OCI-LY3 (cell line): ENCODE results near the gene TRIM44.

Experiments used
- H2AFZ ChIP-seq: fragments of 200-600, 300-600 bp; shearing (Covaris generic); 2 replicates; pipeline ENCODE4 v1.6.0; 2014; ENCODE audit warnings: antibody characterized with exemption, low read depth, low read length
- H3K27ac ChIP-seq: fragments of 200-600, 300-600 bp; sonication (generic); 2 replicates; pipeline ENCODE4 v1.5.1; 2014; ENCODE audit warnings: mild to moderate bottlenecking, low read length, moderate library complexity, mixed read lengths
- H3K27me3 ChIP-seq: fragments of 200-600, 300-600 bp; sonication (generic); 2 replicates; pipeline ENCODE4 v1.6.1; 2014; ENCODE audit warnings: low read depth, low read length, mixed read lengths
- H3K36me3 ChIP-seq: fragments of 200-600, 300-600 bp; sonication (generic); replicated peaks from 2 replicates; pipeline ENCODE3; 2014; ENCODE audit warnings: low read depth, low read length, mixed read lengths
- H3K4me1 ChIP-seq: fragments of 300-600, 200-600 bp; sonication (generic); 2 replicates; pipeline ENCODE4 v1.6.1; 2014; ENCODE audit warnings: low read length, mixed read lengths
- H3K4me2 ChIP-seq: fragments of 200-600, 300-600 bp; sonication (generic); 2 replicates; pipeline ENCODE4 v1.6.1; 2014; ENCODE audit warnings: low read length, mixed read lengths
- H3K4me3 ChIP-seq: fragments of 300-600, 200-600 bp; sonication (generic); 2 replicates; pipeline ENCODE4 v1.5.1; 2014; ENCODE audit warnings: antibody characterized with exemption, mild to moderate bottlenecking, low read length, moderate library complexity
- H3K79me2 ChIP-seq: fragments of 300-600, 200-600 bp; shearing (Covaris generic); 2 replicates; pipeline ENCODE4 v1.6.1; 2014; ENCODE audit warnings: mild to moderate bottlenecking, low read length, mixed read lengths
- H3K9ac ChIP-seq: fragments of 300-600, 200-600 bp; shearing (Covaris generic); 2 replicates; pipeline ENCODE4 v1.6.0; 2014; ENCODE audit warnings: mild to moderate bottlenecking, low read length, moderate library complexity
- H3K9me3 ChIP-seq: fragments of 200-600, 300-600 bp; shearing (Covaris generic); 2 replicates; pipeline ENCODE4 v1.6.1; 2014; ENCODE audit warnings: low read length, mixed read lengths; ENCODE audit not compliant: insufficient read depth
- H4K20me1 ChIP-seq: fragments of 200-600, 300-600 bp; sonication (generic); 2 replicates; pipeline ENCODE4 v1.6.1; 2016; ENCODE audit warnings: low read length, mixed read lengths; ENCODE audit not compliant: insufficient read depth
- CTCF ChIP-seq: fragments of 200-600, 300-600 bp; sonication (generic); IDR thresholded peaks from 2 replicates; pipeline ENCODE4 v1.5.1; 2014; ENCODE audit warnings: antibody characterized with exemption, low read length, low read depth
- EZH2phosphoT487 ChIP-seq: fragments of 200-600 bp; shearing (Covaris generic); IDR thresholded peaks from 2 replicates; pipeline ENCODE4 v1.6.1; 2018; ENCODE audit warnings: antibody characterized with exemption, mixed run types, low read depth

The TRIM44 gene

GRCh38 chr11:35671396-35672127, 9.0 kb downstream of the TRIM44 start:
- no peak overlapping the region for H2AFZ ChIP-seq
- H3K79me2 ChIP-seq, result peaks cover 97% of the 10 kb centered on the region
- TF ChIP-seq EZH2phosphoT487, result no peak
- TF ChIP-seq CTCF, result no peak
- H3K27ac ChIP-seq, result no peak overlapping the region
- no peaks in the 10 kb centered on the region for H3K9me3 ChIP-seq
- H3K36me3 ChIP-seq, result peaks cover 21% of the 10 kb centered on the region
- H3K27me3 ChIP-seq, result no peaks in the 10 kb centered on the region
- H4K20me1 ChIP-seq, result peaks cover 35% of the 10 kb centered on the region; the same call in 1 of the 2 replicates
- no peak overlapping the region for H3K4me2 ChIP-seq
- H3K9ac ChIP-seq, result no peak overlapping the region
- 0 out of 2 replicates have a peak, but pooled peaks cover 4% of the 10 kb centered on the region for H3K4me1 ChIP-seq
- no peak overlapping the region for H3K4me3 ChIP-seq

GRCh38 chr11:35672608-35673007, 10.0 kb downstream of the TRIM44 start:
- Histone ChIP-seq H3K4me3 (no peak overlapping the region), H3K4me2 (no peak overlapping the region), H3K79me2 (peaks cover 95% of the 10 kb centered on the region), H4K20me1 (peaks cover 35% of the 10 kb centered on the region; the same call in 1 of the 2 replicates), H3K4me1 (0 out of 2 replicates have a peak, but pooled peaks cover 5% of the 10 kb centered on the region), H3K36me3 (peaks cover 11% of the 10 kb centered on the region), H3K9ac (no peak overlapping the region), H3K27ac (no peak overlapping the region), H3K9me3 (no peaks in the 10 kb centered on the region), H3K27me3 (no peaks in the 10 kb centered on the region), H2AFZ (no peak overlapping the region)
- no peak for TF ChIP-seq CTCF
- no peak for TF ChIP-seq EZH2phosphoT487

- no peak overlapping the region for H3K27ac ChIP-seq
- no peak overlapping the region for H3K4me3 ChIP-seq
- TF ChIP-seq EZH2phosphoT487, result no peak
- no peak for TF ChIP-seq CTCF
- H3K4me2 ChIP-seq, result no peak overlapping the region
- peaks cover 28% of the 10 kb centered on the region; the same call in 1 of the 2 replicates for H4K20me1 ChIP-seq
- no peaks in the 10 kb centered on the region for H3K27me3 ChIP-seq
- no peak overlapping the region for H2AFZ ChIP-seq
- peaks cover 24% of the 10 kb centered on the region for H3K4me1 ChIP-seq
- no peaks in the 10 kb centered on the region for H3K9me3 ChIP-seq
- peaks cover 95% of the 10 kb centered on the region for H3K79me2 ChIP-seq
- H3K9ac ChIP-seq, result no peak overlapping the region
- no peaks in the 10 kb centered on the region for H3K36me3 ChIP-seq
Observed at GRCh38 chr11:35675901-35676610, 13.5 kb downstream of the TRIM44 start.

- Histone ChIP-seq H4K20me1 (peaks cover 26% of the 10 kb centered on the region; the same call in 1 of the 2 replicates), H3K9me3 (no peaks in the 10 kb centered on the region), H3K27me3 (no peaks in the 10 kb centered on the region), H2AFZ (no peak overlapping the region), H3K9ac (no peak overlapping the region), H3K4me1 (peaks cover 29% of the 10 kb centered on the region), H3K27ac (no peak overlapping the region), H3K4me2 (no peak overlapping the region), H3K4me3 (no peak overlapping the region), H3K36me3 (no peaks in the 10 kb centered on the region), H3K79me2 (peaks cover 96% of the 10 kb centered on the region)
- TF ChIP-seq EZH2phosphoT487 (no peak), CTCF (no peak)
Observed at GRCh38 chr11:35676611-35676965, 14.0 kb downstream of the TRIM44 start.
